ENCODE results near the gene SLC6A13.

DNA sequence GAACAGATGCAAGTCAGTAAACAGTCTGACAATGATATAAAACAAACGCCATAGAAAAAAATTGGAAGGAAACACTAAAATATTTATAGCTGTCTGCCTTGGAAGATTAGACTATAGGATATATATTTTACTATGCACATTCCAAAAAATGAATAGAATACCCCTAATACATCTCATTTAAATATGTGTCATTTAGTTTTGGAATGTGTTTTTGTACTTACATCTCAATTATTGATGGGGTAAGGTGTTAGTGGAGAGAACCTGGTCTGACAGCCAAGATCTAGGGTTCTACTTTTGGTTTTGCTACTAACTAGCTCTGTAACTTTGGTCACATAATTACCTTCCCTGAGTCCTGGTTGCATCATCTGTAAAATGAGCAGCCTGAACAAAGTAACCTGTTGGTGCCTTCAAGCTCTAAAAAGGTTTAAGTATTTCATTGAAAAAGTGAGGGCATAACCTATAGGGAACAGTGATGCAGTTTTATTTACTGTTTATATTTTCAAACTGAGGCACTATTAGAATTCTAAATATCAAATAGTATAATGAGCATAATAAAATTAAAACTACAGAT lies 28.6 kb upstream of the SLC6A13 start:
- no peak for TF ChIP-seq POLR2A (IDR thresholded peaks at IDR 0.05)
- TF ChIP-seq, protein P1, sequence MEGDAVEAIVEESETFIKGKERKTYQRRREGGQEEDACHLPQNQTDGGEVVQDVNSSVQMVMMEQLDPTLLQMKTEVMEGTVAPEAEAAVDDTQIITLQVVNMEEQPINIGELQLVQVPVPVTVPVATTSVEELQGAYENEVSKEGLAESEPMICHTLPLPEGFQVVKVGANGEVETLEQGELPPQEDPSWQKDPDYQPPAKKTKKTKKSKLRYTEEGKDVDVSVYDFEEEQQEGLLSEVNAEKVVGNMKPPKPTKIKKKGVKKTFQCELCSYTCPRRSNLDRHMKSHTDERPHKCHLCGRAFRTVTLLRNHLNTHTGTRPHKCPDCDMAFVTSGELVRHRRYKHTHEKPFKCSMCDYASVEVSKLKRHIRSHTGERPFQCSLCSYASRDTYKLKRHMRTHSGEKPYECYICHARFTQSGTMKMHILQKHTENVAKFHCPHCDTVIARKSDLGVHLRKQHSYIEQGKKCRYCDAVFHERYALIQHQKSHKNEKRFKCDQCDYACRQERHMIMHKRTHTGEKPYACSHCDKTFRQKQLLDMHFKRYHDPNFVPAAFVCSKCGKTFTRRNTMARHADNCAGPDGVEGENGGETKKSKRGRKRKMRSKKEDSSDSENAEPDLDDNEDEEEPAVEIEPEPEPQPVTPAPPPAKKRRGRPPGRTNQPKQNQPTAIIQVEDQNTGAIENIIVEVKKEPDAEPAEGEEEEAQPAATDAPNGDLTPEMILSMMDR (IDR thresholded peaks at IDR 0.05) = no peak
